ENCODE results near the gene CARD14.

Gene CARD14

GRCh38 chr17:80251966-80252365, 82.1 kb downstream of the CARD14 start:
- Histone ChIP-seq H2AFZ (ENCODE audit: low read length) (no peak overlapping the region), H3K9ac (ENCODE audit: low read length) (no peak overlapping the region), H3K36me3 (replicated peaks; ENCODE audit: insufficient read depth, low read length) (no peaks in the 10 kb centered on the region), H4K20me1 (ENCODE audit: insufficient read depth, low read length) (no peaks in the 10 kb centered on the region), H3K9me3 (replicated peaks; ENCODE audit: insufficient read depth, low read length) (no peaks in the 10 kb centered on the region), H3K4me1 (ENCODE audit: low read length) (peaks cover 9% of the 10 kb centered on the region), H3K9me2 (replicated peaks; ENCODE audit: insufficient read depth, low read length) (no peaks in the 10 kb centered on the region), H3K4me2 (ENCODE audit: low read depth, low read length) (no peak overlapping the region), H3K79me2 (ENCODE audit: low read length) (no peaks in the 10 kb centered on the region), H3F3A (ENCODE audit: insufficient read depth, low read length) (peaks cover 12% of the 10 kb centered on the region), H3K27me3 (replicated peaks; ENCODE audit: insufficient read depth, low read length) (no peaks in the 10 kb centered on the region), H3K27ac (ENCODE audit: low read length) (no peak overlapping the region), H3K4me3 (ENCODE audit: low read length) (no peak overlapping the region)
- DNase-seq = no peak
- no peak for TF ChIP-seq EZH2 (optimal IDR thresholded peaks at IDR 0.05; ENCODE audit: low read depth, low read length)
- TF ChIP-seq CTCF (IDR thresholded peaks at IDR 0.05; ENCODE audit: low read length) = no peak
- no peak for TF ChIP-seq EZH2phosphoT487 (IDR thresholded peaks at IDR 0.05; ENCODE audit: low read length)

DNA sequence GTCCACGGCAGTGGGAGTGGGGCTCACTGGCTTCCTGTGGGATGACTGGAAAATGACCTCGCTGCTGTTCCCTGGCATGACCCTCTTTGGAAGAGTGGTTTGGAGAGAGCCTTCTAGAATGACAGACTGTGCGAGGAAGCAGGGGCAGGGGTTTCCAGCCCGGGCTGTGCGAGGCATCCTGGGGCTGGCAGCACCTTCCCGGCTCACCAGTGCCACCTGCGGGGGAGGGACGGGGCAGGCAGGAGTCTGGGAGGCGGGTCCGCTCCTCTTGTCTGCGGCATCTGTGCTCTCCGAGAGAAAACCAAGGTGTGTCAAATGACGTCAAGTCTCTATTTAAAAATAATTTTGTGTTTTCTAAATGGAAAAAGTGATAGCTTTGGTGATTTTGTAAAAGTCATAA, 83.0 kb downstream of the CARD14 start:
- no peaks in the 10 kb centered on the region for H3K36me3 ChIP-seq (replicated peaks; ENCODE audit: insufficient read depth, low read length)
- no peak overlapping the region for H3K4me2 ChIP-seq (ENCODE audit: low read depth, low read length)
- H3K9me2 ChIP-seq (replicated peaks; ENCODE audit: insufficient read depth, low read length) = no peaks in the 10 kb centered on the region
- H3K4me1 ChIP-seq (ENCODE audit: low read length) = peaks cover 9% of the 10 kb centered on the region
- no peak overlapping the region for H3K4me3 ChIP-seq (ENCODE audit: low read length)
- no peaks in the 10 kb centered on the region for H3K9me3 ChIP-seq (replicated peaks; ENCODE audit: insufficient read depth, low read length)
- H3K79me2 ChIP-seq (ENCODE audit: low read length) = no peaks in the 10 kb centered on the region
- no peaks in the 10 kb centered on the region for H4K20me1 ChIP-seq (ENCODE audit: insufficient read depth, low read length)
- no peak overlapping the region for H3K9ac ChIP-seq (ENCODE audit: low read length)
- DNase-seq = peak; percentile 63
- H2AFZ ChIP-seq (ENCODE audit: low read length) = no peak overlapping the region
- no peak for TF ChIP-seq EZH2 (optimal IDR thresholded peaks at IDR 0.05; ENCODE audit: low read depth, low read length)
- TF ChIP-seq CTCF (IDR thresholded peaks at IDR 0.05; ENCODE audit: low read length) = peak; percentile 52
- peaks cover 12% of the 10 kb centered on the region for H3F3A ChIP-seq (ENCODE audit: insufficient read depth, low read length)
- H3K27ac ChIP-seq (ENCODE audit: low read length) = no peak overlapping the region
- H3K27me3 ChIP-seq (replicated peaks; ENCODE audit: insufficient read depth, low read length) = no peaks in the 10 kb centered on the region

- Histone ChIP-seq H3K4me3 (ENCODE audit: low read length) (no peak overlapping the region), H3K27me3 (replicated peaks; ENCODE audit: insufficient read depth, low read length) (no peaks in the 10 kb centered on the region), H3K36me3 (replicated peaks; ENCODE audit: insufficient read depth, low read length) (no peaks in the 10 kb centered on the region), H3K4me1 (ENCODE audit: low read length) (peaks cover 9% of the 10 kb centered on the region), H3K9me2 (replicated peaks; ENCODE audit: insufficient read depth, low read length) (no peaks in the 10 kb centered on the region), H3K9me3 (replicated peaks; ENCODE audit: insufficient read depth, low read length) (no peaks in the 10 kb centered on the region), H3K9ac (ENCODE audit: low read length) (no peak overlapping the region), H2AFZ (ENCODE audit: low read length) (no peak overlapping the region), H3K79me2 (ENCODE audit: low read length) (no peaks in the 10 kb centered on the region), H4K20me1 (ENCODE audit: insufficient read depth, low read length) (no peaks in the 10 kb centered on the region), H3K4me2 (ENCODE audit: low read depth, low read length) (no peak overlapping the region), H3F3A (ENCODE audit: insufficient read depth, low read length) (peaks cover 16% of the 10 kb centered on the region), H3K27ac (ENCODE audit: low read length) (no peak overlapping the region)
- no peak for TF ChIP-seq CTCF (IDR thresholded peaks at IDR 0.05; ENCODE audit: low read length)
- TF ChIP-seq EZH2phosphoT487 (IDR thresholded peaks at IDR 0.05; ENCODE audit: low read length) = no peak
- TF ChIP-seq EZH2 (optimal IDR thresholded peaks at IDR 0.05; ENCODE audit: low read depth, low read length) = no peak
- DNase-seq = no peak
Measured at GRCh38 chr17:80253631-80254395, 84.0 kb downstream of the CARD14 start.

Data from MM.1S (cell line).